Fibroblast of lung (primary cell): Measurements from ENCODE around the gene KRT3.

ENCODE experiments used
- EZH2 ChIP-seq: IDR thresholded peaks from 2 replicates; pipeline ENCODE4 v1.5.1; 2012; ENCODE audit warnings: low read length, control low read depth, mild to moderate bottlenecking; ENCODE audit errors: missing control alignments
- TF ChIP-seq, protein P1 (sequence below), 2 donors: IDR thresholded peaks in 1 of 2; conservative IDR thresholded peaks in 1 of 2; 1 replicate in 1 of 2; 2 replicates in 1 of 2; pipeline ENCODE4 v1.5.1; 2011 to 2012; ENCODE audit warnings: low read length in 2 of 2, control low read depth in 1 of 2, inconsistent platforms in 1 of 2, low read depth in 1 of 2, mild to moderate bottlenecking in 1 of 2

DNA sequence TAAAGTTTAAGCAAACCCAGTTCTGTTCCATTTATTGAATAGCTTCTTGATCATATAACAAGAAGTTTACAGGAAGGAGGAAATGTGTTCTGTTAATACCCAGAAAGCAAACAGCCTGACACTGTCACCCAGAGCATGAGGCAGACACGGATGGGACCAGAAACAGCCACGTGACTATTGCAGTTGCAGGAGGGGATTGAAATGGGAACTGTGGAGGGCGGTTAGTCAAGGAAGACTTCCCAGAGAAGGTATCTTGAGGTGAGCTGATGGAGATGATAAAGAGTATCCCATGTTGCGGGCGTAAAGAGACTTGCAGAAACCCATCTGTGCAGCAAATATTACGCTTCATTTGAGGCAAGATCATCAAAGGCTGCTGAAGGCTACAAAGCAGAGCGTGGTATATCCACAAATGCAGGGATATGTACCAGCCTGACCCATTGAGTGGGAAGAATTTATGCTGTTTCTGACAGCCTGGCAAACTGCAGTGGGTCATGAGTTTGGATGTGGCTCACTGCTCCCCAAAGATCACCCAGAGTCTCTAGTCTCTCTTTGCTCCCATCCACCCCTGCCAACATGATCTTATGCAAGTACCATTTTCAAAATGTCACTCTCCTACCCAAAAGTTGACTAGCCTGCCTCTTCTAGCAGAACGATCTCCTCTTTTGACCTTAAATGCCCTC, 39.5 kb downstream of the KRT3 start:
- TF ChIP-seq, protein P1, sequence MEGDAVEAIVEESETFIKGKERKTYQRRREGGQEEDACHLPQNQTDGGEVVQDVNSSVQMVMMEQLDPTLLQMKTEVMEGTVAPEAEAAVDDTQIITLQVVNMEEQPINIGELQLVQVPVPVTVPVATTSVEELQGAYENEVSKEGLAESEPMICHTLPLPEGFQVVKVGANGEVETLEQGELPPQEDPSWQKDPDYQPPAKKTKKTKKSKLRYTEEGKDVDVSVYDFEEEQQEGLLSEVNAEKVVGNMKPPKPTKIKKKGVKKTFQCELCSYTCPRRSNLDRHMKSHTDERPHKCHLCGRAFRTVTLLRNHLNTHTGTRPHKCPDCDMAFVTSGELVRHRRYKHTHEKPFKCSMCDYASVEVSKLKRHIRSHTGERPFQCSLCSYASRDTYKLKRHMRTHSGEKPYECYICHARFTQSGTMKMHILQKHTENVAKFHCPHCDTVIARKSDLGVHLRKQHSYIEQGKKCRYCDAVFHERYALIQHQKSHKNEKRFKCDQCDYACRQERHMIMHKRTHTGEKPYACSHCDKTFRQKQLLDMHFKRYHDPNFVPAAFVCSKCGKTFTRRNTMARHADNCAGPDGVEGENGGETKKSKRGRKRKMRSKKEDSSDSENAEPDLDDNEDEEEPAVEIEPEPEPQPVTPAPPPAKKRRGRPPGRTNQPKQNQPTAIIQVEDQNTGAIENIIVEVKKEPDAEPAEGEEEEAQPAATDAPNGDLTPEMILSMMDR (conservative IDR thresholded peaks at IDR 0.05 in 1 of 2, IDR thresholded peaks at IDR 0.05 in 1 of 2; ENCODE audit: low read depth in 1 of 2, low read length in 2 of 2), result no peak
- no peak for TF ChIP-seq EZH2
